Midbrain (tissue), 1 donor: ENCODE data around the gene RNF121.
A peak's percentile ranks its signal among the peaks of the same experiment; 100 is the strongest.

ENCODE experiments used
- DNase-seq: peaks from one replicate; lab custom pipeline; 2025; lab: John Stamatoyannopoulos, UW

The RNF121 gene

GRCh38 chr11:72039031-72039855 lies 110.4 kb downstream of the RNF121 start:
- DNase-seq, result peak; percentile 38

GRCh38 chr11:72039856-72040401 lies 111.1 kb downstream of the RNF121 start:
- DNase-seq, result peak; percentile 51

GRCh38 chr11:72040491-72041363 lies 111.9 kb downstream of the RNF121 start:
- DNase-seq, result peak; percentile 94

GRCh38 chr11:72041364-72042063 lies 112.7 kb downstream of the RNF121 start:
- DNase-seq, result peak; percentile 83

GRCh38 chr11:72042064-72042745 lies 113.4 kb downstream of the RNF121 start:
- no peak for DNase-seq

- peak; percentile 27 for DNase-seq
These were observed 117.0 kb downstream of the RNF121 start for GRCh38 chr11:72045849-72046248.
